ENCODE measurements around the gene DDX41. TPM values are rescaled to one million over a fixed set of nuclear protein-coding genes. Genes with fewer than 3 reads are reported as not detected.

The DDX41 gene
- total RNA-seq, 1 experiment from 2014 or later, result 133 TPM

GRCh38 chr5:177496727-177497291 lies 20.0 kb downstream of the DDX41 start:
- Histone ChIP-seq H3K79me1 (ENCODE audit: insufficient read depth, low read depth, low read length, poor library complexity, severe bottlenecking) (no peaks in the 10 kb centered on the region), H2BK5ac (ENCODE audit: insufficient read length, low read length) (no peak overlapping the region), H3K14ac (ENCODE audit: insufficient read depth, low read length) (peak overlapping the region; percentile 98), H4K8ac (replicated peaks; ENCODE audit: insufficient read length, low read depth, low read length) (no peak overlapping the region), H2AK5ac (ENCODE audit: insufficient read length, low read length) (no peak overlapping the region), H4K20me1 (ENCODE audit: control insufficient read depth, insufficient read depth, insufficient read length) (no peaks in the 10 kb centered on the region), H3K79me2 (ENCODE audit: insufficient read depth, low read length) (no peaks in the 10 kb centered on the region), H3K9ac (ENCODE audit: extremely low read depth, insufficient read length, low read length) (peak overlapping the region; percentile 60), H2BK12ac (ENCODE audit: insufficient read length, low read depth, low read length) (no peak overlapping the region), H2BK15ac (ENCODE audit: low read depth, low read length) (no peak overlapping the region), H2AFZ (ENCODE audit: low read length) (no peak overlapping the region), H3K18ac (ENCODE audit: insufficient read length, low read depth, low read length) (peak overlapping the region; percentile 95), H2BK20ac (ENCODE audit: low read depth, low read length, poor library complexity, severe bottlenecking) (no peak overlapping the region), H3K4ac (ENCODE audit: low read depth, low read length) (peak overlapping the region; percentile 87; the same call in 1 of the 2 replicates), H3K23me2 (ENCODE audit: insufficient read length, low read depth, low read length, poor library complexity, severe bottlenecking) (peaks cover 4% of the 10 kb centered on the region), H3K4me2 (ENCODE audit: insufficient read depth, insufficient read length, low read length) (peak overlapping the region; percentile 42), H3K27me3 (ENCODE audit: insufficient read depth, low read length) (no peaks in the 10 kb centered on the region; the same call in 1 of the 2 replicates), H3T11ph (ENCODE audit: low read length) (peak overlapping the region; percentile 22), H3K9me3 (ENCODE audit: control insufficient read depth, low read depth, low read length) (no peaks in the 10 kb centered on the region), H3K56ac (ENCODE audit: insufficient read length, low read depth, low read length) (no peak overlapping the region), H2BK120ac (ENCODE audit: low read depth, low read length, poor library complexity, severe bottlenecking) (peak overlapping the region; percentile 74), H3K4me1 (ENCODE audit: insufficient read depth, low read length) (peaks cover 5% of the 10 kb centered on the region; the same call in 1 of the 2 replicates), H3K27ac (ENCODE audit: insufficient read length, low read depth, low read length) (no peak overlapping the region), H4K91ac (ENCODE audit: insufficient read length, low read depth, low read length) (peak overlapping the region; percentile 87), H4K5ac (ENCODE audit: insufficient read length, low read depth, low read length) (no peak overlapping the region), H3K23ac (ENCODE audit: insufficient read length, low read depth, low read length) (no peak overlapping the region)
- H3K27me3 Mint-ChIP-seq (ENCODE audit: low read depth), result peaks cover 29% of the 10 kb centered on the region
- H3K4me1 Mint-ChIP-seq, result peaks cover 34 to 54% of the 10 kb centered on the region in 2 experiments
- peak overlapping the region; percentile 75 to 84 for H3K4me3 Mint-ChIP-seq
- no peaks in the 10 kb centered on the region for H3K9me3 Mint-ChIP-seq
- peak; percentile 94 for DNase-seq
- WGBS (ENCODE audit: extremely low coverage, insufficient read length, low lambda C conversion rate), result no CpG with 5 or more reads among the region's 29 CpGs
- peaks cover 12 to 24% (median 20%) of the 10 kb centered on the region in 3 experiments for H3K36me3 Mint-ChIP-seq (ENCODE audit: insufficient read depth in 1 of 3, low read depth in 3 of 3)
- TF ChIP-seq CTCF (conservative IDR thresholded peaks at IDR 0.05), result no peak
- peak overlapping the region; percentile 95 to 98 (median 95); a peak in 5 of 7 replicates for H3K27ac Mint-ChIP-seq

Measured in H9 (cell line).